SK-N-SH treated with all-trans-retinoic acid at 6 μM for 48 hours (cell line): Measurements from ENCODE around the gene TANC1.

ENCODE experiments used
- ATAC-seq: fragments of 200-7000 bp; cut with Tn5 transposase; 3 replicates; pipeline ENCODE4 v1.9.1; 2020; ENCODE audit warnings: mild to moderate bottlenecking, moderate library complexity
- ARNTL ChIP-seq: fragments of 450-650 bp; formaldehyde crosslinking; IDR thresholded peaks from 2 replicates; pipeline ENCODE4 v1.5.0; 2020; ENCODE audit warnings: low read depth, mild to moderate bottlenecking, moderate library complexity, borderline replicate concordance
- BACH2 ChIP-seq: fragments of 250-450 bp; sonication (Bioruptor Pico); IDR thresholded peaks from 2 replicates; pipeline ENCODE4 v1.9.0; 2021; ENCODE audit warnings: mild to moderate bottlenecking, borderline replicate concordance
- CREB5 ChIP-seq: fragments of 250-450 bp; sonication (Bioruptor Pico); IDR thresholded peaks from 2 replicates; pipeline ENCODE4 v1.5.1; 2020; ENCODE audit warnings: low read depth, mild to moderate bottlenecking, moderate library complexity
- CSDC2 ChIP-seq: fragments of 250-450 bp; sonication (Bioruptor Pico); IDR thresholded peaks from 2 replicates; pipeline ENCODE4 v1.5.0; 2020; ENCODE audit warnings: mild to moderate bottlenecking, moderate library complexity
- ESRRG ChIP-seq: fragments of 250-450 bp; sonication (Bioruptor Pico); IDR thresholded peaks from 2 replicates; pipeline ENCODE4 v1.6.1; 2021; ENCODE audit warnings: mild to moderate bottlenecking
- GLIS3 ChIP-seq: fragments of 250-450 bp; sonication (Bioruptor Pico); IDR thresholded peaks from 2 replicates; pipeline ENCODE4 v1.5.0; 2020; ENCODE audit warnings: mild to moderate bottlenecking, moderate library complexity
- ISL1 ChIP-seq: fragments of 250-450 bp; sonication (Bioruptor Pico); IDR thresholded peaks from 2 replicates; pipeline ENCODE4 v2.1.2; 2022; ENCODE audit warnings: mild to moderate bottlenecking, moderate library complexity
- PPARA ChIP-seq: fragments of 250-450 bp; sonication (Bioruptor Pico); IDR thresholded peaks from 2 replicates; pipeline ENCODE4 v1.5.0; 2020; ENCODE audit warnings: mild to moderate bottlenecking, borderline replicate concordance
- RARB ChIP-seq: fragments of 250-450 bp; sonication (Bioruptor Pico); IDR thresholded peaks from 2 replicates; pipeline ENCODE4 v1.8.0; 2021; ENCODE audit warnings: mild to moderate bottlenecking, moderate library complexity
- SNAI2 ChIP-seq: fragments of 250-450 bp; sonication (Bioruptor Pico); IDR thresholded peaks from 2 replicates; pipeline ENCODE4 v1.5.0; 2020; ENCODE audit warnings: mild to moderate bottlenecking, moderate library complexity
- TCF4 ChIP-seq: fragments of 250-450 bp; sonication (Bioruptor Pico); IDR thresholded peaks from 2 replicates; pipeline ENCODE4 v1.8.0; 2021; ENCODE audit warnings: mild to moderate bottlenecking, moderate library complexity, borderline replicate concordance
- TOX ChIP-seq: fragments of 250-450 bp; sonication (Bioruptor Pico); IDR thresholded peaks from 2 replicates; pipeline ENCODE4 v1.8.0; 2021; ENCODE audit warnings: mild to moderate bottlenecking, moderate library complexity, borderline replicate concordance
- ZC3H10 ChIP-seq: fragments of 250-450 bp; sonication (Bioruptor Pico); IDR thresholded peaks from 2 replicates; pipeline ENCODE4 v1.5.1; 2021; ENCODE audit warnings: mild to moderate bottlenecking, moderate library complexity
- ZFP3 ChIP-seq: fragments of 250-450 bp; sonication (Bioruptor Pico); IDR thresholded peaks from 2 replicates; pipeline ENCODE4 v1.5.0; 2020; ENCODE audit warnings: mild to moderate bottlenecking, moderate library complexity
- ZFP30 ChIP-seq: fragments of 450-650 bp; formaldehyde crosslinking; IDR thresholded peaks from 2 replicates; pipeline ENCODE4 v1.5.0; 2022; ENCODE audit warnings: mild to moderate bottlenecking, moderate library complexity
- ZNF565 ChIP-seq: fragments of 450-650 bp; formaldehyde crosslinking; conservative IDR thresholded peaks from 2 replicates; pipeline ENCODE4 v1.5.0; 2020; ENCODE audit warnings: low read depth, mild to moderate bottlenecking, moderate library complexity
- ZNF70 ChIP-seq: fragments of 450-650 bp; formaldehyde crosslinking; IDR thresholded peaks from 2 replicates; pipeline ENCODE4 v1.5.0; 2020; ENCODE audit warnings: mild to moderate bottlenecking, moderate library complexity
- ZNF8 ChIP-seq: fragments of 450-650 bp; formaldehyde crosslinking; IDR thresholded peaks from 2 replicates; pipeline ENCODE4 v1.5.0; 2020; ENCODE audit warnings: mild to moderate bottlenecking, moderate library complexity
- TF ChIP-seq, protein P1 (sequence below): fragments of 250-450 bp; sonication (Bioruptor Pico); IDR thresholded peaks from 2 replicates; pipeline ENCODE4 v1.5.0; 2020; ENCODE audit warnings: mild to moderate bottlenecking, moderate library complexity
- TF ChIP-seq, protein P2 (sequence below): fragments of 250-450 bp; sonication (Bioruptor Pico); IDR thresholded peaks from 2 replicates; pipeline ENCODE4 v1.8.0; 2021; ENCODE audit warnings: low read depth, mild to moderate bottlenecking, moderate library complexity, borderline replicate concordance
- TF ChIP-seq, protein P3 (sequence below): fragments of 250-450 bp; sonication (Bioruptor Pico); IDR thresholded peaks from 2 replicates; pipeline ENCODE4 v1.5.1; 2021; ENCODE audit warnings: mild to moderate bottlenecking, moderate library complexity

The TANC1 gene

DNA sequence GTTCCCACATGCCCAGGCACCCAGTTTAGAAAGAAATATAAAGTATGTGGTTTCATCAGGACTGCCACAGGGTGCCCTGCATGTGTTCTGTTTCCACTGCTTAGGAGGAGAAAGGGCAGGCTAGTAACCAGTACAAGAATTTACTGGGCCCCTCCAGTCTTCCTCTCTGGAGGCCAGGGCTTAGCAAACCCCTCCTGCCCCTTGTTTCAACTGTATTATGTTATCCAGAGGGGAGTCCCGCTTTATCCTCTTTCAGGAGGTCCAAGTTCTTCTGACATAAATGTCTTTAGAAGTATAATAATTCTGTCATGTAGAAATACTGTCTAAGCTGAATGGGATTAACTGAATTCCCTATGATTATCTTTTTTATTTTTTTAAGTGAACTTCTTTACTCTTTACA lies 185.9 kb downstream of the TANC1 start:
- TF ChIP-seq ZFP30: no peak
- TF ChIP-seq, protein P1, sequence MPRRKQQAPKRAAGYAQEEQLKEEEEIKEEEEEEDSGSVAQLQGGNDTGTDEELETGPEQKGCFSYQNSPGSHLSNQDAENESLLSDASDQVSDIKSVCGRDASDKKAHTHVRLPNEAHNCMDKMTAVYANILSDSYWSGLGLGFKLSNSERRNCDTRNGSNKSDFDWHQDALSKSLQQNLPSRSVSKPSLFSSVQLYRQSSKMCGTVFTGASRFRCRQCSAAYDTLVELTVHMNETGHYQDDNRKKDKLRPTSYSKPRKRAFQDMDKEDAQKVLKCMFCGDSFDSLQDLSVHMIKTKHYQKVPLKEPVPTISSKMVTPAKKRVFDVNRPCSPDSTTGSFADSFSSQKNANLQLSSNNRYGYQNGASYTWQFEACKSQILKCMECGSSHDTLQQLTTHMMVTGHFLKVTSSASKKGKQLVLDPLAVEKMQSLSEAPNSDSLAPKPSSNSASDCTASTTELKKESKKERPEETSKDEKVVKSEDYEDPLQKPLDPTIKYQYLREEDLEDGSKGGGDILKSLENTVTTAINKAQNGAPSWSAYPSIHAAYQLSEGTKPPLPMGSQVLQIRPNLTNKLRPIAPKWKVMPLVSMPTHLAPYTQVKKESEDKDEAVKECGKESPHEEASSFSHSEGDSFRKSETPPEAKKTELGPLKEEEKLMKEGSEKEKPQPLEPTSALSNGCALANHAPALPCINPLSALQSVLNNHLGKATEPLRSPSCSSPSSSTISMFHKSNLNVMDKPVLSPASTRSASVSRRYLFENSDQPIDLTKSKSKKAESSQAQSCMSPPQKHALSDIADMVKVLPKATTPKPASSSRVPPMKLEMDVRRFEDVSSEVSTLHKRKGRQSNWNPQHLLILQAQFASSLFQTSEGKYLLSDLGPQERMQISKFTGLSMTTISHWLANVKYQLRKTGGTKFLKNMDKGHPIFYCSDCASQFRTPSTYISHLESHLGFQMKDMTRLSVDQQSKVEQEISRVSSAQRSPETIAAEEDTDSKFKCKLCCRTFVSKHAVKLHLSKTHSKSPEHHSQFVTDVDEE (CRISPR knock-in tag): no peak
- no peak for TF ChIP-seq TOX (CRISPR knock-in tag)
- TF ChIP-seq, protein P2, sequence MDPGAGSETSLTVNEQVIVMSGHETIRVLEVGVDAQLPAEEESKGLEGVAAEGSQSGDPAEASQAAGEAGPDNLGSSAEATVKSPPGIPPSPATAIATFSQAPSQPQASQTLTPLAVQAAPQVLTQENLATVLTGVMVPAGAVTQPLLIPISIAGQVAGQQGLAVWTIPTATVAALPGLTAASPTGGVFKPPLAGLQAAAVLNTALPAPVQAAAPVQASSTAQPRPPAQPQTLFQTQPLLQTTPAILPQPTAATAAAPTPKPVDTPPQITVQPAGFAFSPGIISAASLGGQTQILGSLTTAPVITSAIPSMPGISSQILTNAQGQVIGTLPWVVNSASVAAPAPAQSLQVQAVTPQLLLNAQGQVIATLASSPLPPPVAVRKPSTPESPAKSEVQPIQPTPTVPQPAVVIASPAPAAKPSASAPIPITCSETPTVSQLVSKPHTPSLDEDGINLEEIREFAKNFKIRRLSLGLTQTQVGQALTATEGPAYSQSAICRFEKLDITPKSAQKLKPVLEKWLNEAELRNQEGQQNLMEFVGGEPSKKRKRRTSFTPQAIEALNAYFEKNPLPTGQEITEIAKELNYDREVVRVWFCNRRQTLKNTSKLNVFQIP (CRISPR knock-in tag): no peak
- no peak for TF ChIP-seq ZNF565
- TF ChIP-seq CREB5 (CRISPR knock-in tag): no peak
- TF ChIP-seq, protein P3, sequence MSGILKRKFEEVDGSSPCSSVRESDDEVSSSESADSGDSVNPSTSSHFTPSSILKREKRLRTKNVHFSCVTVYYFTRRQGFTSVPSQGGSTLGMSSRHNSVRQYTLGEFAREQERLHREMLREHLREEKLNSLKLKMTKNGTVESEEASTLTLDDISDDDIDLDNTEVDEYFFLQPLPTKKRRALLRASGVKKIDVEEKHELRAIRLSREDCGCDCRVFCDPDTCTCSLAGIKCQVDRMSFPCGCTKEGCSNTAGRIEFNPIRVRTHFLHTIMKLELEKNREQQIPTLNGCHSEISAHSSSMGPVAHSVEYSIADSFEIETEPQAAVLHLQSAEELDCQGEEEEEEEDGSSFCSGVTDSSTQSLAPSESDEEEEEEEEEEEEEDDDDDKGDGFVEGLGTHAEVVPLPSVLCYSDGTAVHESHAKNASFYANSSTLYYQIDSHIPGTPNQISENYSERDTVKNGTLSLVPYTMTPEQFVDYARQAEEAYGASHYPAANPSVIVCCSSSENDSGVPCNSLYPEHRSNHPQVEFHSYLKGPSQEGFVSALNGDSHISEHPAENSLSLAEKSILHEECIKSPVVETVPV: no peak
- TF ChIP-seq ZFP3 (CRISPR knock-in tag): no peak
- TF ChIP-seq PPARA (CRISPR knock-in tag): no peak
- TF ChIP-seq TCF4 (CRISPR knock-in tag): no peak
- no peak for TF ChIP-seq ZNF8 (CRISPR knock-in tag)
- TF ChIP-seq SNAI2: no peak
- no peak for ATAC-seq

- no peak for ATAC-seq
- no peak for TF ChIP-seq CREB5 (CRISPR knock-in tag)
- TF ChIP-seq ZNF70: no peak
- no peak for TF ChIP-seq ZNF565
- TF ChIP-seq TCF4 (CRISPR knock-in tag): no peak
- TF ChIP-seq RARB (CRISPR knock-in tag): no peak
- TF ChIP-seq BACH2: no peak
- TF ChIP-seq CSDC2: no peak
- no peak for TF ChIP-seq ZC3H10 (CRISPR knock-in tag)
- TF ChIP-seq GLIS3 (CRISPR knock-in tag): no peak
- TF ChIP-seq, protein P1 (CRISPR knock-in tag): no peak
- no peak for TF ChIP-seq ISL1 (CRISPR knock-in tag)
- no peak for TF ChIP-seq ZFP3 (CRISPR knock-in tag)
- no peak for TF ChIP-seq ESRRG (CRISPR knock-in tag)
- TF ChIP-seq, all 23 proteins: peak for 0
These were observed 186.9 kb downstream of the TANC1 start for GRCh38 chr2:159155320-159155719.

- TF ChIP-seq ESRRG (CRISPR knock-in tag) (no peak), TCF4 (CRISPR knock-in tag) (no peak), TOX (CRISPR knock-in tag) (no peak), PPARA (CRISPR knock-in tag) (no peak), ZFP30 (no peak), ARNTL (CRISPR knock-in tag) (no peak), BACH2 (no peak), RARB (CRISPR knock-in tag) (no peak)
- TF ChIP-seq, protein P3: no peak
- TF ChIP-seq, protein P1 (CRISPR knock-in tag): no peak
- ATAC-seq: no peak
These were observed 187.4 kb downstream of the TANC1 start for GRCh38 chr2:159155791-159156190.
